AG09309 (cell line): ENCODE measurements around the gene SUSD2.

Source experiments
- DNase-seq: peaks from one replicate; pipeline ENCODE4 v3.0.0-alpha.2; 2010; ENCODE audit warnings: low read depth
- H3K4me3 ChIP-seq: 2 replicates; pipeline ENCODE4 v1.5.1; 2011; ENCODE audit warnings: mild to moderate bottlenecking, low read depth, low read length, moderate library complexity; ENCODE audit not compliant: control insufficient read depth
- TF ChIP-seq, protein P1 (sequence below): IDR thresholded peaks from 2 replicates; pipeline ENCODE4 v1.5.1; 2011; ENCODE audit warnings: mild to moderate bottlenecking, low read depth, low read length, inconsistent platforms; ENCODE audit not compliant: insufficient read depth, control insufficient read depth; ENCODE audit errors: missing control alignments

SUSD2 gene

DNA sequence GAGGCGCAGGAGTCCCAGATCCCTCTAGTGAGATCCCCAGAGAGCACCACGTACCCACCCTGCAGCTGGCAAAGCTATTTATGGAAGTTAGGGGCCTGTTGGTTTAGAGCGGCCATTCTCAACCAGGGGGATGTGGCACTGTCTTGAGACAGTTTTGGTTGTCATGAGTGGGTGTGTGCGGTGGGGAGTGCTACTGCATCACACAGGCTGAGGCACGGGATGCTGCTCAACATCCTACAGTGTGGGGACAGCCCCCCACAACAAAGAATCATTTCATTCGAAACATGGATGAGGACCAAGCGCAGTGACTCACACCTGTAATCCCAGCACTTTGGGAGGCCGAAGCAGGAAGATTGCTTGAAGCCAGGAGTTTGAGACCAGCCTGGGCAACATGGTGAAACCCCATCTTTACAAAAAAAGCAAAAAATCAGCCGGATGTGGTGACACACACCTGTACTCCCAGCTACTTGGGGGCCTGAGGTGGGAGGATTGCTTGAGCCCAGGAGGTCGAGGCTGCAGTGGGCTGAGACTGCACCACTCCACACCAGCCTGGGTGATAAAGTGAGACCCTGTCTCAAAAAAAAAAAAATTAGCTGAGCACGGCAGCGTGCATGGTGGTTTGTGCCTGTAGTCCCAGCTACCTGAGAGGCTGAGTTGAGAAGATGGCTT is 35.4 kb downstream of the SUSD2 start:
- TF ChIP-seq, protein P1, sequence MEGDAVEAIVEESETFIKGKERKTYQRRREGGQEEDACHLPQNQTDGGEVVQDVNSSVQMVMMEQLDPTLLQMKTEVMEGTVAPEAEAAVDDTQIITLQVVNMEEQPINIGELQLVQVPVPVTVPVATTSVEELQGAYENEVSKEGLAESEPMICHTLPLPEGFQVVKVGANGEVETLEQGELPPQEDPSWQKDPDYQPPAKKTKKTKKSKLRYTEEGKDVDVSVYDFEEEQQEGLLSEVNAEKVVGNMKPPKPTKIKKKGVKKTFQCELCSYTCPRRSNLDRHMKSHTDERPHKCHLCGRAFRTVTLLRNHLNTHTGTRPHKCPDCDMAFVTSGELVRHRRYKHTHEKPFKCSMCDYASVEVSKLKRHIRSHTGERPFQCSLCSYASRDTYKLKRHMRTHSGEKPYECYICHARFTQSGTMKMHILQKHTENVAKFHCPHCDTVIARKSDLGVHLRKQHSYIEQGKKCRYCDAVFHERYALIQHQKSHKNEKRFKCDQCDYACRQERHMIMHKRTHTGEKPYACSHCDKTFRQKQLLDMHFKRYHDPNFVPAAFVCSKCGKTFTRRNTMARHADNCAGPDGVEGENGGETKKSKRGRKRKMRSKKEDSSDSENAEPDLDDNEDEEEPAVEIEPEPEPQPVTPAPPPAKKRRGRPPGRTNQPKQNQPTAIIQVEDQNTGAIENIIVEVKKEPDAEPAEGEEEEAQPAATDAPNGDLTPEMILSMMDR = no peak
- no peak overlapping the region for H3K4me3 ChIP-seq
- DNase-seq = no peak

DNA sequence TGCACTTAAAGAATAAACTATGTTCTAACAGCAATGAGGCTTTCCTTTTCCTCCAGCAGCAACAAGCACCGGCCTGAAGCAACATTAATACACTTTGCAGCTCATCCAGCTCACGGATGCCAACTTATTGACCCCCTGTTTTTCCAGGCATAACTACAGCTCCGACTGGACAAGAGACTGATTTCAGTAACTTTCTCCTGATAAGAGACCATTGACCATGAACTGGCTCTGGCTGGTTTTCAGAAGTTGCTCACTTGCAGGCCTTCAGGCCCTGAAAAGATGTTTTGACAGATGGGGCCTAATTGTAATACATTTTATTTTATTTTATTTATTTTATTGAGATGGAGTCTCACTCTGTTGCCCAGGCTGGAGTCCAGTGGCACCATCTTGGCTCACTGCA is 36.1 kb downstream of the SUSD2 start:
- TF ChIP-seq, protein P1 = no peak
- DNase-seq = no peak
- no peak overlapping the region for H3K4me3 ChIP-seq

DNA sequence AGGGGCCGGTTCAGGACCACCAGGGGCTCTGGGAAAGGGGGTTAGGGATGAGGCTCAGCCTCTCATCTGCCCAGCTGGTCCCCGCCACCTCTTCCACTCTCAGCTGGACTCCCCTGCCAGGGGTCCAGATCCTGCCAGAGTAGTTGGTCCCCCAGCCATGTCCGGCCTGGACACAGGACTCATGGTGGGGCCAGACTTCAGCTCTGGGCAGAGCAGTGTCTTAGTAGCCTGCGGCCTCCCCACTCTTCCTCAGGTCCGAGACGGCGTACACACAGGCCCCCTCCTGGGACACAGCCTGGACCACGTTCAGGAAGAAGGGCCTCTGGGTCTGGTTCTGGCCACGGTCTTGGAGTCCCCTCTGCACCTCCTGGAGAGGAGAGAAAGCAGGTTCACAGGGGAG is 38.5 kb downstream of the SUSD2 start:
- H3K4me3 ChIP-seq = no peak overlapping the region
- no peak for DNase-seq
- TF ChIP-seq, protein P1 = no peak

DNA sequence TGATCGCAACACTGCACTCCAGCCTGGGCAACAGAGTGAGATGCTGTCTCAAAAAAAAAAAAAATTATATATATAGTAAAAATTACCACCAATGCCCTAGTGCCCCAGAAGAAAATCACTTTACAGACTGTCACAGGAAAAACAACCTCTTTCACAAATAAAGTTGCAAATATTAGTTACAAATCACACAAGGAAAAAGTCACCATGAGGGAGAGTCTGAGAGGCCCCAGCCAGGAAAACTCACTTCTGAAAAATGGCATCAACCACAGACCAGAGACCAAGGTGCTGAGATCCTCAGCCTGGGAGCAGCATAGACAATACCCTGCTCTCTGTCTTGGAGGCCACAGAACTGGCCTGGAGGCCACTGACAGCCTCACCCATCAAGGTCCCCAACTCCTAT is 43.2 kb downstream of the SUSD2 start:
- TF ChIP-seq, protein P1 = no peak
- DNase-seq = no peak
- H3K4me3 ChIP-seq = no peak overlapping the region

DNA sequence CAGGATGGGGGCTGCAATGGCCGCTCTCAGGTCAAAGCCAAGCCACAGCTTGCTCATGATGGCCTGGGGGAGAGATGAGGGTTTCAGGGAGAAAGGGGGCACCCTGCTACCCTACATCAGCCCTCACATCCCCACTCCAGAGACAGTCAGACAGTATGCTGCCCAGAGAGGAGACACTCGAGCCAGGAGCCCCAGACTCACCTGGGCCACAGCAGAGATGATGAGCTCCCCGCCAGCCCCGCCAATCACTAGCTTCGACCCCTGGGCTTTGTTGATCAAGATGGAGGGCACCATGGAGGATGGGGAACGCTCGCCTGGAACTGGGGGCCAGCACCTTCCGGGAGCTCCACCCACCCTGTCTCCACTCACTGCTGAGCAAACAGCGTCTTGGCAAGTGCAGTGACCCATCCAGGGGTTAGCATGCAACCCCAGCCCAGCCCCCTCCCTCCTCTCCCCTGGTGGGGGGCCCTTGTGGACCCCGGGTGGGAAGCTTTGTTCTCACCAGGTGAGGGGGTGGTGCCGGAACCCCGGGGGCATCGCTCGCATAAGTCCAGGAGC is 43.8 kb downstream of the SUSD2 start:
- DNase-seq = no peak
- TF ChIP-seq, protein P1 = no peak
- no peak overlapping the region for H3K4me3 ChIP-seq

DNA sequence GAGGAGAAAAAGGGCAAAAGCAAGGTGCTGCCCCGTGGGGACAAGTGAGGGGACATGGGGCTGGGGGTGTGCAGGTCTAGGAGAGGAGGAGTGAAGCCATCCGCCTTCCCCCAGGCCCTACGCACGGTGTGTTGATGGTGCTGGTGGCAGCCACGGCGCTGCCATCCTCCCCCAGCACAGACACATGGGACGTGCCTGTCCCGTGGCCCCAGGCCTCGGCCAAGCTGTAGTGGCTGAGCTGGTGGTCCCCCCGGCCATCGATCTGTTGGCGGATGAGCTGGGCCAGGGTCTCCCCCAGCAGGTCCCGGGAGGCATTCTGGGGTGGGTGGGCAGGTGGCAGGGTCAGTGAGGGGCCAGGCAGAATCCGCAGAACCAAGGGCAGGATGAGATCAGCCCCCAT is 44.7 kb downstream of the SUSD2 start:
- TF ChIP-seq, protein P1 = no peak
- no peak overlapping the region for H3K4me3 ChIP-seq
- no peak for DNase-seq
